ENCODE measurements around the gene DALRD3.

Gene DALRD3

GRCh38 chr3:49017971-49018706, at the start of gene DALRD3:
Gene DALRD3 (minus strand): TSS chr3:49018580. CDS start chr3:49018564, 16 bp downstream.
- Mint-ChIP-seq H3K4me1 (peaks cover 20% of the 10 kb centered on the region), H3K4me3 (peak within 1 kb of the TSS; percentile 99), H3K9me3 (no peaks in the 10 kb centered on the region), H3K27me3 (no peaks in the 10 kb centered on the region), H3K27ac (peak within 1 kb of the TSS; percentile 86), H3K36me3 (peaks cover 8% of the 10 kb centered on the region)
- ATAC-seq (ENCODE audit: low read depth) (peak; percentile 7), DNase-seq (ENCODE audit: low spot score in 2 of 2) (peak in 1 of 2 donors; percentile 63)

- Mint-ChIP-seq H3K36me3 (peaks cover 20% of the 10 kb centered on the region), H3K4me3 (no peak overlapping the region), H3K9me3 (no peaks in the 10 kb centered on the region), H3K27ac (no peak overlapping the region), H3K27me3 (no peaks in the 10 kb centered on the region), H3K4me1 (peaks cover 2% of the 10 kb centered on the region)
- DNase-seq (ENCODE audit: low spot score in 2 of 2) (no peak), ATAC-seq (ENCODE audit: low read depth) (no peak)
Measured at GRCh38 chr3:49058011-49058410, 39.6 kb upstream of the DALRD3 start.

GRCh38 chr3:49057268-49057667, 38.9 kb upstream of the DALRD3 start:
- no peak for DNase-seq (ENCODE audit: low spot score in 2 of 2)
- Mint-ChIP-seq H3K27ac (no peak overlapping the region), H3K4me3 (no peak overlapping the region), H3K9me3 (no peaks in the 10 kb centered on the region), H3K4me1 (peaks cover 2% of the 10 kb centered on the region), H3K36me3 (peaks cover 23% of the 10 kb centered on the region), H3K27me3 (no peaks in the 10 kb centered on the region)
- ATAC-seq (ENCODE audit: low read depth) = no peak

GRCh38 chr3:49054344-49054862, 36.0 kb upstream of the DALRD3 start:
- Mint-ChIP-seq H3K27ac (no peak overlapping the region), H3K4me1 (peaks cover 9% of the 10 kb centered on the region), H3K9me3 (no peaks in the 10 kb centered on the region), H3K36me3 (peaks cover 29% of the 10 kb centered on the region), H3K4me3 (no peak overlapping the region), H3K27me3 (no peaks in the 10 kb centered on the region)
- no peak for ATAC-seq (ENCODE audit: low read depth)
- DNase-seq (ENCODE audit: low spot score in 2 of 2) = no peak

GRCh38 chr3:49053543-49053942, 35.2 kb upstream of the DALRD3 start:
- ATAC-seq (ENCODE audit: low read depth) (no peak), DNase-seq (ENCODE audit: low spot score in 2 of 2) (no peak)
- Mint-ChIP-seq H3K9me3 (no peaks in the 10 kb centered on the region), H3K4me3 (no peak overlapping the region), H3K36me3 (peaks cover 29% of the 10 kb centered on the region), H3K27ac (no peak overlapping the region), H3K4me1 (peaks cover 9% of the 10 kb centered on the region), H3K27me3 (no peaks in the 10 kb centered on the region)

GRCh38 chr3:49035281-49035680, 16.9 kb upstream of the DALRD3 start:
- H3K9me3 Mint-ChIP-seq = no peaks in the 10 kb centered on the region
- H3K27me3 Mint-ChIP-seq = no peaks in the 10 kb centered on the region
- ATAC-seq (ENCODE audit: low read depth) = no peak
- DNase-seq (ENCODE audit: low spot score in 2 of 2) = no peak
- peaks cover 20% of the 10 kb centered on the region for H3K36me3 Mint-ChIP-seq
- peaks cover 3% of the 10 kb centered on the region for H3K4me1 Mint-ChIP-seq
- peak overlapping the region; percentile 20 for H3K27ac Mint-ChIP-seq
- H3K4me3 Mint-ChIP-seq = no peak overlapping the region

GRCh38 chr3:49034650-49035049, 16.3 kb upstream of the DALRD3 start:
- no peaks in the 10 kb centered on the region for H3K27me3 Mint-ChIP-seq
- no peak for DNase-seq (ENCODE audit: low spot score in 2 of 2)
- no peaks in the 10 kb centered on the region for H3K9me3 Mint-ChIP-seq
- peaks cover 20% of the 10 kb centered on the region for H3K36me3 Mint-ChIP-seq
- H3K4me1 Mint-ChIP-seq = peaks cover 3% of the 10 kb centered on the region
- H3K4me3 Mint-ChIP-seq = no peak overlapping the region
- no peak for ATAC-seq (ENCODE audit: low read depth)
- H3K27ac Mint-ChIP-seq = peak overlapping the region; percentile 20

- H3K4me3 Mint-ChIP-seq = no peak overlapping the region
- DNase-seq (ENCODE audit: low spot score in 2 of 2) (no peak), ATAC-seq (ENCODE audit: low read depth) (no peak)
- no peaks in the 10 kb centered on the region for H3K9me3 Mint-ChIP-seq
- H3K4me1 Mint-ChIP-seq = peaks cover 16% of the 10 kb centered on the region
- no peak overlapping the region for H3K27ac Mint-ChIP-seq
- peaks cover 20% of the 10 kb centered on the region for H3K36me3 Mint-ChIP-seq
- no peaks in the 10 kb centered on the region for H3K27me3 Mint-ChIP-seq
Measured at GRCh38 chr3:49032646-49033304, 14.4 kb upstream of the DALRD3 start.

GRCh38 chr3:49030321-49030720, 11.9 kb upstream of the DALRD3 start:
- Mint-ChIP-seq H3K27me3 (no peaks in the 10 kb centered on the region), H3K9me3 (no peaks in the 10 kb centered on the region), H3K27ac (no peak overlapping the region), H3K4me1 (peaks cover 24% of the 10 kb centered on the region), H3K36me3 (peaks cover 26% of the 10 kb centered on the region), H3K4me3 (no peak overlapping the region)
- ATAC-seq (ENCODE audit: low read depth) (no peak), DNase-seq (ENCODE audit: low spot score in 2 of 2) (no peak)

- no peaks in the 10 kb centered on the region for H3K27me3 Mint-ChIP-seq
- H3K9me3 Mint-ChIP-seq = no peaks in the 10 kb centered on the region
- peaks cover 24% of the 10 kb centered on the region for H3K36me3 Mint-ChIP-seq
- no peak for DNase-seq (ENCODE audit: low spot score in 2 of 2)
- H3K27ac Mint-ChIP-seq = peak overlapping the region; percentile 96
- peaks cover 28% of the 10 kb centered on the region for H3K4me1 Mint-ChIP-seq
- no peak for ATAC-seq (ENCODE audit: low read depth)
- peak overlapping the region; percentile 91 for H3K4me3 Mint-ChIP-seq
Measured at GRCh38 chr3:49029563-49029884, 11.1 kb upstream of the DALRD3 start.

- Mint-ChIP-seq H3K27me3 (no peaks in the 10 kb centered on the region), H3K4me3 (peak within 1 kb of the TSS; percentile 91), H3K4me1 (peaks cover 28% of the 10 kb centered on the region), H3K9me3 (no peaks in the 10 kb centered on the region), H3K36me3 (peaks cover 27% of the 10 kb centered on the region), H3K27ac (peak within 1 kb of the TSS; percentile 96)
- ATAC-seq (ENCODE audit: low read depth) (peak; percentile 96), DNase-seq (ENCODE audit: low spot score in 2 of 2) (peak; percentile 87 to 89)
Measured at GRCh38 chr3:49028673-49029562, 10.5 kb upstream of the DALRD3 start, which contains the start of gene IMPDH2. Gene IMPDH2 (minus strand): TSS chr3:49029398. CDS start chr3:49029350, 48 bp downstream.

- peak overlapping the region; percentile 91 for H3K4me3 Mint-ChIP-seq
Measured at GRCh38 chr3:49028298-49028672, 9.9 kb upstream of the DALRD3 start.

GRCh38 chr3:49027634-49028033, 9.3 kb upstream of the DALRD3 start:
- DNase-seq (ENCODE audit: low spot score in 2 of 2) (no peak), ATAC-seq (ENCODE audit: low read depth) (no peak)
- H3K36me3 Mint-ChIP-seq = peaks cover 27% of the 10 kb centered on the region
- no peaks in the 10 kb centered on the region for H3K27me3 Mint-ChIP-seq
- H3K4me1 Mint-ChIP-seq = peaks cover 33% of the 10 kb centered on the region
- H3K9me3 Mint-ChIP-seq = no peaks in the 10 kb centered on the region
- peak overlapping the region; percentile 64 for H3K27ac Mint-ChIP-seq
- H3K4me3 Mint-ChIP-seq = no peak overlapping the region

More at GRCh38 chr3:49028298-49028672, 9.9 kb upstream of the DALRD3 start:
- Mint-ChIP-seq H3K4me1 (peaks cover 29% of the 10 kb centered on the region), H3K36me3 (peaks cover 30% of the 10 kb centered on the region), H3K27me3 (no peaks in the 10 kb centered on the region), H3K9me3 (no peaks in the 10 kb centered on the region), H3K27ac (peak overlapping the region; percentile 96)
- DNase-seq (ENCODE audit: low spot score in 2 of 2) (no peak), ATAC-seq (ENCODE audit: low read depth) (no peak)

GRCh38 chr3:49026536-49026935, 8.2 kb upstream of the DALRD3 start:
- Mint-ChIP-seq H3K27me3 (no peaks in the 10 kb centered on the region), H3K4me3 (no peak overlapping the region), H3K27ac (peak overlapping the region; percentile 58), H3K36me3 (peaks cover 21% of the 10 kb centered on the region), H3K4me1 (peaks cover 33% of the 10 kb centered on the region), H3K9me3 (no peaks in the 10 kb centered on the region)
- no peak for ATAC-seq (ENCODE audit: low read depth)
- DNase-seq (ENCODE audit: low spot score in 2 of 2) = no peak
